ENCODE results near the gene BRCA1.
A peak's percentile ranks its signal among the peaks of the same experiment; 100 is the strongest.

Gene BRCA1

DNA sequence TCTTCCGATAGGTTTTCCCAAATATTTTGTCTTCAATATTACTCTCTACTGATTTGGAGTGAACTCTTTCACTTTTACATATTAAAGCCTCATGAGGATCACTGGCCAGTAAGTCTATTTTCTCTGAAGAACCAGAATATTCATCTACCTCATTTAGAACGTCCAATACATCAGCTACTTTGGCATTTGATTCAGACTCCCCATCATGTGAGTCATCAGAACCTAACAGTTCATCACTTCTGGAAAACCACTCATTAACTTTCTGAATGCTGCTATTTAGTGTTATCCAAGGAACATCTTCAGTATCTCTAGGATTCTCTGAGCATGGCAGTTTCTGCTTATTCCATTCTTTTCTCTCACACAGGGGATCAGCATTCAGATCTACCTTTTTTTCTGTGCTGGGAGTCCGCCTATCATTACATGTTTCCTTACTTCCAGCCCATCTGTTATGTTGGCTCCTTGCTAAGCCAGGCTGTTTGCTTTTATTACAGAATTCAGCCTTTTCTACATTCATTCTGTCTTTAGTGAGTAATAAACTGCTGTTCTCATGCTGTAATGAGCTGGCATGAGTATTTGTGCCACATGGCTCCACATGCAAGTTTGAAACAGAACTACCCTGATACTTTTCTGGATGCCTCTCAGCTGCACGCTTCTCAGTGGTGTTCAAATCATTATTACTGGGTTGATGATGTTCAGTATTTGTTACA is 30.9 kb downstream of the BRCA1 start:
- H3K4me3 ChIP-seq (replicated peaks in 1 of 2; ENCODE audit: low read depth in 2 of 2, low read length in 2 of 2), result no peak overlapping the region
- DNase-seq (ENCODE audit: low read depth in 2 of 2), result peak; percentile 12 to 50
- TF ChIP-seq, protein P1, sequence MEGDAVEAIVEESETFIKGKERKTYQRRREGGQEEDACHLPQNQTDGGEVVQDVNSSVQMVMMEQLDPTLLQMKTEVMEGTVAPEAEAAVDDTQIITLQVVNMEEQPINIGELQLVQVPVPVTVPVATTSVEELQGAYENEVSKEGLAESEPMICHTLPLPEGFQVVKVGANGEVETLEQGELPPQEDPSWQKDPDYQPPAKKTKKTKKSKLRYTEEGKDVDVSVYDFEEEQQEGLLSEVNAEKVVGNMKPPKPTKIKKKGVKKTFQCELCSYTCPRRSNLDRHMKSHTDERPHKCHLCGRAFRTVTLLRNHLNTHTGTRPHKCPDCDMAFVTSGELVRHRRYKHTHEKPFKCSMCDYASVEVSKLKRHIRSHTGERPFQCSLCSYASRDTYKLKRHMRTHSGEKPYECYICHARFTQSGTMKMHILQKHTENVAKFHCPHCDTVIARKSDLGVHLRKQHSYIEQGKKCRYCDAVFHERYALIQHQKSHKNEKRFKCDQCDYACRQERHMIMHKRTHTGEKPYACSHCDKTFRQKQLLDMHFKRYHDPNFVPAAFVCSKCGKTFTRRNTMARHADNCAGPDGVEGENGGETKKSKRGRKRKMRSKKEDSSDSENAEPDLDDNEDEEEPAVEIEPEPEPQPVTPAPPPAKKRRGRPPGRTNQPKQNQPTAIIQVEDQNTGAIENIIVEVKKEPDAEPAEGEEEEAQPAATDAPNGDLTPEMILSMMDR (IDR thresholded peaks at IDR 0.05; ENCODE audit: low read depth, low read length), result no peak

DNA sequence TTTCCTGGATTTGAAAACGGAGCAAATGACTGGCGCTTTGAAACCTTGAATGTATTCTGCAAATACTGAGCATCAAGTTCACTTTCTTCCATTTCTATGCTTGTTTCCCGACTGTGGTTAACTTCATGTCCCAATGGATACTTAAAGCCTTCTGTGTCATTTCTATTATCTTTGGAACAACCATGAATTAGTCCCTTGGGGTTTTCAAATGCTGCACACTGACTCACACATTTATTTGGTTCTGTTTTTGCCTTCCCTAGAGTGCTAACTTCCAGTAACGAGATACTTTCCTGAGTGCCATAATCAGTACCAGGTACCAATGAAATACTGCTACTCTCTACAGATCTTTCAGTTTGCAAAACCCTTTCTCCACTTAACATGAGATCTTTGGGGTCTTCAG is 32.3 kb downstream of the BRCA1 start:
- H3K4me3 ChIP-seq (replicated peaks in 1 of 2; ENCODE audit: low read depth in 2 of 2, low read length in 2 of 2), result no peak overlapping the region
- peak; percentile 32 to 80 for DNase-seq (ENCODE audit: low read depth in 2 of 2)
- TF ChIP-seq, protein P1 (IDR thresholded peaks at IDR 0.05; ENCODE audit: low read depth, low read length), result no peak

DNA sequence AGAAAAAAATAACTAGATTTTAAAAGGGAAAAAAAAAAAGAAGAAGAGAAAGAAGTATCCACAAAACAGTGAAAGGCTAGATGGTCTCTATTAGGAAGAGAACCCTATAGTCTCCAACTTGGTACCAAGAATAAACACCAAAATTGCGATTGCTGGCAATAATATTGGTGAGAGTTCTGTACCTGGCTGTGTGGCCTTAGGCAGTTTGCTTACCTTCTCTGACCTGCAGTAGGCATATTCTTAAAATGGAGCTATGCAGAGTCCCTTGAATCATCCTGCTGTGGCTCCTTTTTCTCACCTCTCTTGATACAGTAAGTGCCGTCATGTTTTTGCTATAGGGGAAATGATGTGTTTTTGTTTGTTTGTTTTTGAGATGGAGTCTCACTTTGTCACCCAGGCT is 35.1 kb downstream of the BRCA1 start:
- TF ChIP-seq, protein P1 (IDR thresholded peaks at IDR 0.05; ENCODE audit: low read depth, low read length), result no peak
- no peak for DNase-seq (ENCODE audit: low read depth in 2 of 2)
- no peak overlapping the region for H3K4me3 ChIP-seq (replicated peaks in 1 of 2; ENCODE audit: low read depth in 2 of 2, low read length in 2 of 2)

DNA sequence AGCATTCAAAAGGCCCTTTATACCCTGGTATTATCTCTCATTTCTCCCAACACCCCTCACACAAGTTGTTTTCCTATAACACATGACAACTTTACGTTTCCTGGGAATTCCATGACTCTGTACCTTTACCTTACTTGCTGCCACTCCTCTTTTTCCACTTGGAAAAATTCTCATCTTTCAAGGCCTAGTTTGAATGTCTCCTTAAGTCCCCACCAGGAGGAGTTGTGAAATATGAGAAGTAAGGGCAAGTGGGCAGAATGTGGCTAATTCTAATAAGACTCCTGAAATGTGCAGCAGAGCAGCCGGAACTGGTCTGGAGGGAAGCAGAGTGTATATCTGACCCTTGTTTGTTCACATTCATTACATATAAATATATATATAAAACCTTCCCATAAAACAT is 39.7 kb downstream of the BRCA1 start:
- DNase-seq (ENCODE audit: low read depth in 2 of 2), result peak in 1 of 2 donors; percentile 33
- TF ChIP-seq, protein P1 (IDR thresholded peaks at IDR 0.05; ENCODE audit: low read depth, low read length), result no peak
- H3K4me3 ChIP-seq (replicated peaks in 1 of 2; ENCODE audit: low read depth in 2 of 2, low read length in 2 of 2), result no peak overlapping the region

DNA sequence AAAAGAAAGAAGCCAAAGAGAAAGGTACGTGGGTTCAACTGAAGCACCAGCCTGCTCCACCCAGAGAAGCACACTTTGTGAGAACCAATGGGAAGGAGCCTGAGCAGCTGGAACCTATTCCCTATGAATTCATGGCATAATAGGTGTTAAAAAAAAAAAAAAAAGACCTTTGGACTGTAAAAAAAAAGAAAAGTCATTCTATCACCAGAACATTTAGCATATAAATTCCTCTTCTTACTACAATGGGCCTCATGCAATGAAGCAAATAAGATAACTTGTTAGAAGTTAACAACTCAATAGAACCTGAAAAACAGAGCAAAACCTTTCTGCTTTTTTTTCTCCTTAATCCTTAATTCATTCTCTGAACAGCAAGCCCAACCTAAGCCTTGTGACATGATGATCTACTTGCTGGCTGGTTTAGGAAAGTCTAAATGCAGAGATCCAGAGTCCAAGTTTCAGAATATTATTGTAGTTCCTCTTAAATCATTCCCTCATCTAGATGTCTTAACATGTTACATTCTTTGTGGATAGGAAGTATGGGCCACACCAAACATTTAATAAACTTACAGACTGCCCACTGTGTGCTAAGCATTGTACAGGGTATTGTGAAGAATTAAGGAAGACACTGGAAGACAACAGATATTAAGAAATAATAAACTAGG is 45.4 kb downstream of the BRCA1 start:
- TF ChIP-seq, protein P1 (IDR thresholded peaks at IDR 0.05; ENCODE audit: low read depth, low read length), result no peak
- no peak overlapping the region for H3K4me3 ChIP-seq (replicated peaks in 1 of 2; ENCODE audit: low read depth in 2 of 2, low read length in 2 of 2)
- DNase-seq (ENCODE audit: low read depth in 2 of 2), result no peak

DNA sequence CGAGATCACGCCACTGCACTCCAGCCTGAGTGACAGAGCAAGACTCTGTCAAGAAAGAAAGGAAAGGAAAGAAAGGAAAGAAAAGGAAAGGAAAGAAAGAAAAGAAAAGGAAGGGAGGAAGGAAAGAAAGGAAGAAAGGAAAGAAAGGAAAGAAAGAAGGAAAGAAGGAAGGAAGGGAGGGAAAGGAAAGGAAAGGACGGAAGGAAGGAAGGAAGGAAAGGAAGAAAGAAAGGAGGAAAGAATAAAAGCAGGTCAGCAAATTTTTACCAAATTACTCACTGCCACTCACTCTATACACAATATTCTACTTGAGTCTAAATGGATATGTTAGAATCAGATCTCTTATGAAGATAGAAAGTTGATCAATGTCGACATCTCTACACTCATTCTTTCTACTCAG is 50.3 kb downstream of the BRCA1 start:
- H3K4me3 ChIP-seq (replicated peaks in 1 of 2; ENCODE audit: low read depth in 2 of 2, low read length in 2 of 2), result no peak overlapping the region
- TF ChIP-seq, protein P1 (IDR thresholded peaks at IDR 0.05; ENCODE audit: low read depth, low read length), result no peak
- DNase-seq (ENCODE audit: low read depth in 2 of 2), result no peak
